CD8-positive, alpha-beta memory T cell (primary cell): ENCODE results near the gene FAR1. TPM values are rescaled to one million over a fixed set of nuclear protein-coding genes. Genes with fewer than 3 reads are reported as not detected.

ENCODE experiments used
- CTCF ChIA-PET: fragments of 350-600 bp; sonication (Branson Sonifier 250); formaldehyde crosslinking; loops from one replicate; lab custom pipeline; 2021; ENCODE audit warnings: antibody characterized with exemption; lab: Charles Lee
- POLR2A ChIA-PET: fragments of 350-600 bp; sonication (Branson Sonifier 250); formaldehyde crosslinking; loops from one replicate; lab custom pipeline; 2021; ENCODE audit warnings: antibody characterized with exemption; lab: Charles Lee
- DNase-seq, 5 donors: peaks; one replicate each; pipeline versions ENCODE4 v3.0.0 to v3.0.0-alpha.2; 2020 to 2022; ENCODE audit warnings: mixed read lengths in 1 of 5
- H3K27ac ChIP-seq: one replicate; pipeline ENCODE4 v1.7.0; 2013; ENCODE audit warnings: low read depth, mild to moderate bottlenecking, low read length, moderate library complexity
- H3K27me3 ChIP-seq: 2 replicates; pipeline ENCODE4 v1.7.0; 2013; ENCODE audit warnings: low read length, mild to moderate bottlenecking; ENCODE audit not compliant: insufficient read depth, poor library complexity, severe bottlenecking
- H3K36me3 ChIP-seq: 2 replicates; pipeline ENCODE4 v1.7.0; 2013; ENCODE audit warnings: mild to moderate bottlenecking, low read length, moderate library complexity; ENCODE audit not compliant: insufficient read depth
- H3K4me1 ChIP-seq: 2 replicates; pipeline ENCODE4 v1.7.0; 2013; ENCODE audit warnings: mild to moderate bottlenecking, low read length, moderate library complexity; ENCODE audit not compliant: insufficient read depth
- H3K4me3 ChIP-seq: 2 replicates; pipeline ENCODE4 v1.7.0; 2013; ENCODE audit warnings: mild to moderate bottlenecking, low read length
- H3K9me3 ChIP-seq: 2 replicates; pipeline ENCODE4 v1.7.0; 2013; ENCODE audit warnings: mild to moderate bottlenecking, low read length
- H3K27ac Mint-ChIP-seq, 8 donors: one replicate each; pipeline ENCODE4 v1.8.0; 2020 to 2021; ENCODE audit warnings: mixed read lengths in 8 of 8, mild to moderate bottlenecking in 6 of 8, inconsistent platforms in 3 of 8, moderate library complexity in 3 of 8
- H3K27me3 Mint-ChIP-seq, 2 donors: one replicate each; pipeline ENCODE4 v1.8.0; 2020 to 2021; ENCODE audit warnings: mixed read lengths in 2 of 2, mild to moderate bottlenecking in 1 of 2, moderate library complexity in 1 of 2
- H3K36me3 Mint-ChIP-seq, 3 donors: one replicate each; pipeline ENCODE4 v1.8.0; 2020 to 2021; ENCODE audit warnings: mixed read lengths in 3 of 3, inconsistent platforms in 1 of 3, mild to moderate bottlenecking in 1 of 3
- H3K4me1 Mint-ChIP-seq, 3 donors: one replicate each; pipeline ENCODE4 v1.8.0; 2020 to 2021; ENCODE audit warnings: mixed read lengths in 3 of 3, inconsistent platforms in 1 of 3, mild to moderate bottlenecking in 1 of 3
- H3K4me3 Mint-ChIP-seq, 7 donors: one replicate each; pipeline ENCODE4 v1.8.0; 2020 to 2021; ENCODE audit warnings: mixed read lengths in 7 of 7, mild to moderate bottlenecking in 6 of 7, moderate library complexity in 4 of 7, inconsistent platforms in 2 of 7
- H3K9me3 Mint-ChIP-seq, 5 donors: one replicate each; pipeline ENCODE4 v1.8.0; 2020 to 2022; ENCODE audit warnings: mixed read lengths in 5 of 5, mild to moderate bottlenecking in 3 of 5, moderate library complexity in 2 of 5, inconsistent platforms in 1 of 5
- polyA plus RNA-seq: library from polyadenylated mRNA; unstranded; fragments of 300-500 nt; fragmentation: Illumina TruSeq; gene quantifications from one replicate; pipeline ENCODE4 v1.2.3, GENCODE V29; 2021
- total RNA-seq, 2 experiments: library from RNA; stranded (reverse); gene quantifications; one replicate each; pipeline ENCODE4 v1.2.3, GENCODE V29; 2021

FAR1 gene
- total and polyA plus RNA-seq, 3 experiments from 2014 or later, result 11.1 to 48.3 (median 44.9) TPM

GRCh38 chr11:13664351-13664750 is 4.1 kb upstream of the FAR1 start:
- Histone ChIP-seq H3K27me3 (no peaks in the 10 kb centered on the region), H3K27ac (no peak overlapping the region), H3K9me3 (no peaks in the 10 kb centered on the region), H3K36me3 (no peaks in the 10 kb centered on the region), H3K4me3 (no peak overlapping the region), H3K4me1 (peaks cover 12% of the 10 kb centered on the region)
- Mint-ChIP-seq H3K4me1 (peaks cover 13 to 14% (median 14%) of the 10 kb centered on the region in 3 donors), H3K27ac (no peak overlapping the region), H3K4me3 (no peak overlapping the region), H3K9me3 (peaks cover 0 to 7% (median 3%) of the 10 kb centered on the region in 5 donors), H3K27me3 (peaks cover 15 to 20% of the 10 kb centered on the region in 2 donors), H3K36me3 (peaks cover 2 to 10% (median 7%) of the 10 kb centered on the region in 3 donors)
- no peak for DNase-seq
- ChIA-PET POLR2A (no interaction called here), CTCF (no interaction called here)

- no peak for DNase-seq
- POLR2A ChIA-PET, result no interaction called here
- Mint-ChIP-seq H3K27ac (no peak overlapping the region), H3K4me1 (peaks cover 32 to 34% (median 34%) of the 10 kb centered on the region in 3 donors), H3K36me3 (peaks cover 0 to 7% (median 6%) of the 10 kb centered on the region in 3 donors), H3K27me3 (peaks cover 15 to 16% of the 10 kb centered on the region in 2 donors), H3K4me3 (no peak overlapping the region), H3K9me3 (peaks cover 0 to 1% (median 0%) of the 10 kb centered on the region in 5 donors)
- Histone ChIP-seq H3K4me3 (no peak overlapping the region), H3K27ac (no peak overlapping the region), H3K9me3 (no peaks in the 10 kb centered on the region), H3K4me1 (peaks cover 23% of the 10 kb centered on the region), H3K36me3 (no peaks in the 10 kb centered on the region), H3K27me3 (no peaks in the 10 kb centered on the region)
- CTCF ChIA-PET, result no interaction called here
Measured at GRCh38 chr11:13666708-13667107, 1.8 kb upstream of the FAR1 start.

GRCh38 chr11:13667245-13667644 is 1.2 kb upstream of the FAR1 start:
- no peaks in the 10 kb centered on the region for H3K36me3 ChIP-seq
- Mint-ChIP-seq H3K27ac (peak overlapping the region in 5 of 8 donors; percentile 19 to 90 (median 33)), H3K4me1 (peaks cover 36 to 39% (median 38%) of the 10 kb centered on the region in 3 donors), H3K9me3 (peaks cover 0 to 1% (median 0%) of the 10 kb centered on the region in 5 donors), H3K4me3 (peak overlapping the region; percentile 60 to 99 (median 86)), H3K36me3 (peaks cover 0 to 7% (median 4%) of the 10 kb centered on the region in 3 donors), H3K27me3 (peaks cover 14 to 15% of the 10 kb centered on the region in 2 donors)
- ChIA-PET CTCF (interaction anchor here (0.9 to 1.0 kb wide), 2 partner anchors 27 to 1241 kb away, joined by 3 read pairs; no protein-coding TSS in a partner anchor), POLR2A (no interaction called here)
- peaks cover 23% of the 10 kb centered on the region for H3K4me1 ChIP-seq
- no peaks in the 10 kb centered on the region for H3K9me3 ChIP-seq
- H3K27me3 ChIP-seq, result no peaks in the 10 kb centered on the region
- DNase-seq, result no peak
- peak overlapping the region; percentile 11 for H3K4me3 ChIP-seq
- no peak overlapping the region for H3K27ac ChIP-seq

DNA sequence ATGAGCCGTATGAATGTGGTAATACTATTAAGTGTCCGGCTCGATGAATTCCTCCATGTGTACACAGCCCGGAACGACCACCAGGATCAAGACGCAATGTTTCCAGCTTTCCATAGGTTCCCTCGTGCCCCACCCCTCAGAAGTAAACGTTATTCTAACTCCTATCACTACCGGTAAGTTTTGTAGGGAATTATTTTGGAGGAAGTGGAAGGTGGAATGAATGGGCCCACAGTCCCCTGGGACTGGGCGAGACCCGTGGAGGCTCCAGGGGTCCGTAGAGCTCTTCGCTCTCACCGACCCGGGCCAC is 720 bp upstream of the FAR1 start:
- ChIA-PET CTCF (interaction anchor here (0.9 to 1.0 kb wide), 2 partner anchors 26 to 1241 kb away, joined by 3 read pairs; no protein-coding TSS in a partner anchor), POLR2A (no interaction called here)
- H3K27ac Mint-ChIP-seq, result peak overlapping the region in 7 of 8 donors; percentile 19 to 90 (median 46)
- Histone ChIP-seq H3K27ac (no peak overlapping the region), H3K36me3 (no peaks in the 10 kb centered on the region), H3K9me3 (no peaks in the 10 kb centered on the region), H3K4me3 (peak overlapping the region; percentile 70), H3K4me1 (peaks cover 23% of the 10 kb centered on the region), H3K27me3 (no peaks in the 10 kb centered on the region)
- peaks cover 39 to 44% (median 43%) of the 10 kb centered on the region in 3 donors for H3K4me1 Mint-ChIP-seq
- H3K9me3 Mint-ChIP-seq, result peaks cover 0 to 1% (median 0%) of the 10 kb centered on the region in 5 donors
- DNase-seq, result no peak
- H3K4me3 Mint-ChIP-seq, result peak overlapping the region; percentile 60 to 99 (median 86)
- H3K36me3 Mint-ChIP-seq, result peaks cover 0 to 7% (median under 1%) of the 10 kb centered on the region in 3 donors
- peaks cover 11 to 14% of the 10 kb centered on the region in 2 donors for H3K27me3 Mint-ChIP-seq

DNA sequence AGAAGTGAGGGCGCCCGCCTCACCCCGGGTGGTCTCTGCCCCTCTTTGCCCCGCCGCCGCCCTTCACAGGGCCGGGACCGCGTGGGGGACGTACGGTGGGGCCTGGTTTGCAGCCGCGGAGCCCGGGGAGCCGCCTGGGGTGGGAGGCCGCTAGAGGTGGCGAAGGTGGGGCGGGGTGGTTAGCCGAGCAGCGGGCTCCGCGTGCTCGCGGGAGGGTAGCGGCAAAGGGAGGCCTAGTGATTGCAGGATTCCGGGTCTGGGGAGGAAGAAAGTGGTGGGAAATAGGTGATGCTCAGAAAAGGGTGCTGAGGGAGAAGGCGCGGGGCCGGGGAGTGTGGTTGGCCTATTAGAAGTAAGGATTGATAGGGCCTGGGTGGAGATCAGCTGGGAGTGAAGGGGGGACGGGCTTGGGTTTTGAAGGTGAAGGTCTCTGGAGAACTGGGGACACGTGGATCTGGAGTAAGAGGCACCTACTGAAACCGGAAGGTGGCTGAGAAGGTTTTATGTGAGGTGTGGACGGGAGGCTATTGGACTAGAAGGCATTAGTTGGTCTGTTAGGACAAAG is 571 bp downstream of the FAR1 start:
- Mint-ChIP-seq H3K9me3 (peaks cover 0 to 1% (median 0%) of the 10 kb centered on the region in 5 donors), H3K4me1 (peaks cover 42 to 49% (median 47%) of the 10 kb centered on the region in 3 donors), H3K4me3 (peak overlapping the region; percentile 83 to 98 (median 93)), H3K27ac (peak overlapping the region; percentile 43 to 99 (median 84)), H3K36me3 (peaks cover 0 to 10% (median 2%) of the 10 kb centered on the region in 3 donors), H3K27me3 (peaks cover 7 to 9% of the 10 kb centered on the region in 2 donors)
- Histone ChIP-seq H3K27ac (peak overlapping the region; percentile 61), H3K9me3 (no peaks in the 10 kb centered on the region), H3K4me1 (peaks cover 23% of the 10 kb centered on the region), H3K4me3 (peak overlapping the region; percentile 70), H3K36me3 (no peaks in the 10 kb centered on the region), H3K27me3 (no peaks in the 10 kb centered on the region)
- DNase-seq, result peak in 1 of 5 donors; percentile 66
- ChIA-PET POLR2A (interaction anchor here (0.6 kb wide), 1 partner anchor 1582 kb away, joined by 3 read pairs; no protein-coding TSS in a partner anchor), CTCF (no interaction called here)

GRCh38 chr11:13669544-13670488 is 1.3 kb downstream of the FAR1 start:
- Mint-ChIP-seq H3K4me1 (peaks cover 47 to 56% (median 54%) of the 10 kb centered on the region in 3 donors), H3K9me3 (peaks cover 0 to 1% (median 0%) of the 10 kb centered on the region in 5 donors), H3K27me3 (peaks cover 4 to 5% of the 10 kb centered on the region in 2 donors), H3K27ac (peak overlapping the region; percentile 43 to 99 (median 84)), H3K4me3 (peak overlapping the region; percentile 83 to 98 (median 93)), H3K36me3 (peaks cover 0 to 10% (median 4%) of the 10 kb centered on the region in 3 donors)
- H3K36me3 ChIP-seq, result no peaks in the 10 kb centered on the region
- H3K4me3 ChIP-seq, result peak overlapping the region; percentile 70
- DNase-seq, result no peak
- H3K27ac ChIP-seq, result peak overlapping the region; percentile 61
- H3K9me3 ChIP-seq, result no peaks in the 10 kb centered on the region
- ChIA-PET CTCF (no interaction called here), POLR2A (no interaction called here)
- no peaks in the 10 kb centered on the region for H3K27me3 ChIP-seq
- peaks cover 23% of the 10 kb centered on the region for H3K4me1 ChIP-seq

DNA sequence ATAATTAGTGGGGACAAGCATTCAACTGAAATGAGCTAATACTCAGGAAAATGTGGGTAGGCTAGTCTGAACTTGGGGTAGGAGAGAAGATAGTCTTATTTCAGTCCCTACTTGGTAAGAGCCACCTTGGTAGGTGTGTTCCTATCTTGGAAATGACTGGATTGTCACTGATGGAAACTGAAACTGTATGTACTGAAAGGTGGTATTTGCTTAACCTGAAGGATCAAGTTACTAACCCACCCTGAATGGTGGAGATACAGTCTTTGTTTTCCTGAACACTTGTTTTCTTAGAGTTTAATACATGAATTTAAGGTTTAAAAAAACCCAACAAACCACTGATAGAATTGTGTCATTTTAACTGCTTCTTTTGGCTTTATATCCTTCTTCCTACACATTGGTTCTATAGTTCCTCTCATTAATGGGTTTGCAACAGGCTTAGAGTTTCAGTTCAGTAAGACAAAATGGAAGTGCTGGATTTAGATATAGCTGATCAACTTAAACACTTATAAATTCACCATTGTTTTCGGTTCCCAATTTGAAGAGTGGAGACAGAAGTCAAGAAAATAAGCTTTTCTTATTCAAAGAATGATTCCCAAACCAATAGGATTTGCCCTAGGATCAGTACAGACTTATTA is 4.2 kb downstream of the FAR1 start:
- DNase-seq, result no peak
- Histone ChIP-seq H3K27me3 (no peaks in the 10 kb centered on the region), H3K4me1 (peaks cover 16% of the 10 kb centered on the region), H3K27ac (no peak overlapping the region), H3K9me3 (no peaks in the 10 kb centered on the region), H3K36me3 (no peaks in the 10 kb centered on the region), H3K4me3 (no peak overlapping the region)
- ChIA-PET POLR2A (interaction anchor here (0.6 kb wide), 1 partner anchor 116 kb away, joined by 3 read pairs; no protein-coding TSS in a partner anchor), CTCF (no interaction called here)
- peaks cover 54 to 76% (median 75%) of the 10 kb centered on the region in 3 donors for H3K4me1 Mint-ChIP-seq
- H3K9me3 Mint-ChIP-seq, result no peaks in the 10 kb centered on the region
- peak overlapping the region in 1 of 7 donors; percentile 21 for H3K4me3 Mint-ChIP-seq
- peaks cover 0 to 3% of the 10 kb centered on the region in 2 donors for H3K27me3 Mint-ChIP-seq
- no peak overlapping the region for H3K27ac Mint-ChIP-seq
- H3K36me3 Mint-ChIP-seq, result peaks cover 0 to 10% (median 4%) of the 10 kb centered on the region in 3 donors
